HK-2 (cell line): Measurements from ENCODE around the gene RPS18.
"Not testable (repeated sequence)": the region's sequence is repeated elsewhere in the genome, so short reads cannot be mapped to it uniquely, and the experiment has no call there.

Experiments
- DNase-seq: peaks from one replicate; pipeline ENCODE4 v3.0.0-alpha.2; 2018; ENCODE audit not compliant: unreplicated experiment

RPS18 gene

DNA sequence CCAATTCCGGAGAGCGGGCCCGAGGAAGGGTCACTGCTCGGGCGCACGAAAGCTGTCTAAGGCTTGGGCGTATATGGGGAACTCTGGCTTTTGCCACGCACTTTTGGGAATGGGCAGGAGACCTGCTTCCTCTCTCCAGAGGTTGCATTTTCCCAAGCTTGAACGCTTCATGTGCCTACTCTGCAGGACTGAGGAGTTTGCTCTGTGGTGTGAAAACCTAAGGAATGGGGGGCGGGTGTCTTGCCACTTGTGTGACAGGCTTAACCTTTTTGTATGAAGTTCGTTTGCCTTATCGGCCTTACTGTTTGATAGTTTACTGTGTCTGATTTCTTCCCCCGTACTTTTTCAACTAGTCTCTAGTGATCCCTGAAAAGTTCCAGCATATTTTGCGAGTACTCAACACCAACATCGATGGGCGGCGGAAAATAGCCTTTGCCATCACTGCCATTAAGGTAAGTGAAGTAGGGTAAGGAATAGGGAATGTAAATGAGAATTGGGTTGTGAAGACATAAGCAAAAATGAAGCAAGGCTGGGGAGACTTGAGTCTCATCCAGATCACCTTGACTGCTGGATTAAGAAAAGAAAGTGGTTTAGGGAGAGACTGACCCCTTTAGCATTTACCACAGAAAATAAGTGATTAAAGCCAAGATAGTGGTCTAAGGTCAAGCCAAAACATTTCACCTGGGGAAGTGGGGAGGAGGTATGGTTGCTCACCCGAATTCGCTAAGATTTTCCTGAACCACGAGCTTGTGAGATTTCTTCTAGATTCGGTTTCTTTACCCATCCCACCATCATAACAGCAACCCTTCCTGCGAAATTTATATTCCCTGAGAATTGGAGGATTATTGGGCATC, 627 bp downstream of the RPS18 start:
- no peak for DNase-seq

DNA sequence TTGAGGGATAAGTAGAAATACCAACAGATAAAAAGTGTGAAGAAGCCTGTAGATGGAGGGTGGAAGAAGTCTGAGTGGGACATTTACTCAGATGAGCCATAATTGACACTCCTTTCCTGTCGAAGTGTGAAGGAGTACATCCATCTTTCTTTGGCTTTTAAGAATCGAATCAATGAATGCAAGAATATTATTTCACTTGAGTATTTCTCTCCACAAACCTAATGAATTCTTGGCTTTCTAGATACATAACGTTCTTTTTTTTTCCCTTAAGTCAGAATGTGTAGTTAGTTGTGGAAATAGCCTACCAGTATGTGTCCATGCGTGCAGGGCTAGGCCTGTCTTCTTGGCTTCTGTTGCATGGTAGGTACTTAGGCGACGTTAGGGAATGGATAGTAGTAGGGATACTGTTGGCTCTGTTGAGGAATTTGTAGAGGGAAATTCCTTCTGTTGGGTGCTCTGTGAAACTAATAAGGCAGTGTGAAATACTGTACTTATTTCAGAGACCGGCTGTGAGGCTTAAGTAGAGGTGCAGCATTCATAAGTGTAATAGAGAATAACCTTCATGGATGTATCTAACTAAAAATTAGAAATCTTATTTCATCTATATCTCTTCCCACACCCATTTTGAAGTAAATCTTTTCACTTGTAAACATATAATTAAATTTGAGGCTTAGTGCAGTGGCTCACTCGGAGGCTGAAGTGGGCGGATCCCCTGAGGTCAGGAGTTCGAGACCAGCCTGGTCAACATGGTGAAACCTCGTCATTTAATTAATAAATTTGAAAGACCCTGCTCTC, 1.5 kb downstream of the RPS18 start:
- DNase-seq, result no peak

DNA sequence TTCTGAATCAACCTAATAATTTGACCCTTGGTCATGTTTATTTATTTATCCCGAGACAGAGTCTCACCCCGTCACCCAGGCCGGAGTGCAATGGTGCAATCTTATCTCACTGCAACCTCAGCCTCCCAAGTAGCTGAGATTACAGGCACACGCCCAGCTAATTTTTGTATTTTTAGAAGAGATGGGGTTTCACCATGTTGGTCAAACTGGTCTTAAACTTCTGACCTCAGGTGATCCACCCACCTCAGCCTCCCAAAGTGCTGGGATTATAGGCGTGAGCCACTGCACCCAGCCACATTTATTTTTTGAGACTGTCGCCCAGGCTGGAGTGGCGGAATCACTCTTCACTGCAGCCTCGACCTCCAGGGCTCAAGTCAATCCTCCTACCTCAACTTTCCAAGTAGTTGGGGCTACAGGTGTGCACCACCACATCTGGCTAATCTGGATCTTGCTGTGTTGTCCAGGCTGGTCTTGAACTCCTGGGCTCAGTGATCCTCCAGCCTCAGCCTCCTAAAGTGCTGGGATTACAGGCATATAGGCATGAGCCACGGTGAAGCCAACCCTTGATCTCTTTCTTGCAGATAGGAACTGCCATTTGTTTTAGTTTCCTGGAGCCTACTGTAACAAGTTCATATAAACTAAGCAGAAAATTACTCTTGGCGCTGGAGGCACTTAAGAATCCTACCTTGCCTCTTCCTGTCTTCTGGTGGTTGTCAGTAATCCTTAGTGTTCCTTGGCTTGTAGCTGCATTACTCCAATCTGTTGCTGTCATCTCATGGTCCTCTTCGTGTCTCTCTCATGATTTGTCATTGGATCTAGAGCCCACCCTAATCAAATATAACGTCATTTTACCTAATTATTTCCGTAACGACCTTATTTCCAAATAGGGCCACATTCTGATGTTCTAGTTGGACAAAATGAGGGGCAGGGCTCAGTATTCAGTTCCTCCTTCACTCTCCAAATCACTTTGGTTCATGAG, 2.3 kb downstream of the RPS18 start:
- DNase-seq, result no peak

DNA sequence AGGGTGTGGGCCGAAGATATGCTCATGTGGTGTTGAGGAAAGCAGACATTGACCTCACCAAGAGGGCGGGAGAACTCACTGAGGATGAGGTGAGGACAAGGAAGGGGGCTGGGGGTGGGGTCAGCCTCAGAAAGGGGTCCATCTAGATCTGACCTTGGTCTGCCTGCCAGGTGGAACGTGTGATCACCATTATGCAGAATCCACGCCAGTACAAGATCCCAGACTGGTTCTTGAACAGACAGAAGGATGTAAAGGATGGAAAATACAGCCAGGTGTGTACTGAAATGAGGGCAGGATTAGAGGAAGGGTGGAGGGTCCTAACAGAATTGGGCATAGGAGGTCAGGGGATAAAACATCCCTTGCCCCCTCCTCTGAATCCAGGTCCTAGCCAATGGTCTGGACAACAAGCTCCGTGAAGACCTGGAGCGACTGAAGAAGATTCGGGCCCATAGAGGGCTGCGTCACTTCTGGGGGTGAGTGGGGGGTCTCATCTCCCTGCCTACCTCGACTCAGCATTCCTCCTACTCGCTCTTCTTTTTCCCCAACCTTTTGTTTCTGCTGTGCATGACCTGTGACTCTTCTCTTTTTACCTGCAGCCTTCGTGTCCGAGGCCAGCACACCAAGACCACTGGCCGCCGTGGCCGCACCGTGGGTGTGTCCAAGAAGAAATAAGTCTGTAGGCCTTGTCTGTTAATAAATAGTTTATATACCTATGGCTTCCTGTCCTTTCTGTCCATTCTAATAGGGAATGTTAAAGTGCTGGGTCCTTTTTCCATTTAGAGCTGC, 4.1 kb downstream of the RPS18 start:
- DNase-seq, result not testable (repeated sequence)

DNA sequence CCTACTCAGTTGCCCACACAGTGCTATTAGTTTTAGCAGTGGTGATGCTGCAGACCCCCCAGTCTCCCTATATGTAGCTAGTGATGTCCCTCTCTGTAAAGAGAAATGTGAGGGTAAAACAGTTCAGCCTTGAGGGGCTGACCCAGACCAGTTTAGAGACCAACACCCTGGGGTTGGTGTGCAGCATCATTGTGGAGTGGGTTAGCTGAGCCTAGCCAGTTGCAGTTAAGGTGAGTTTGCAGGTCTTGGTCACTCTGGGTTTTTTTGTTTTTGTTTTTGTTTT, 4.6 kb downstream of the RPS18 start:
- DNase-seq, result no peak

DNA sequence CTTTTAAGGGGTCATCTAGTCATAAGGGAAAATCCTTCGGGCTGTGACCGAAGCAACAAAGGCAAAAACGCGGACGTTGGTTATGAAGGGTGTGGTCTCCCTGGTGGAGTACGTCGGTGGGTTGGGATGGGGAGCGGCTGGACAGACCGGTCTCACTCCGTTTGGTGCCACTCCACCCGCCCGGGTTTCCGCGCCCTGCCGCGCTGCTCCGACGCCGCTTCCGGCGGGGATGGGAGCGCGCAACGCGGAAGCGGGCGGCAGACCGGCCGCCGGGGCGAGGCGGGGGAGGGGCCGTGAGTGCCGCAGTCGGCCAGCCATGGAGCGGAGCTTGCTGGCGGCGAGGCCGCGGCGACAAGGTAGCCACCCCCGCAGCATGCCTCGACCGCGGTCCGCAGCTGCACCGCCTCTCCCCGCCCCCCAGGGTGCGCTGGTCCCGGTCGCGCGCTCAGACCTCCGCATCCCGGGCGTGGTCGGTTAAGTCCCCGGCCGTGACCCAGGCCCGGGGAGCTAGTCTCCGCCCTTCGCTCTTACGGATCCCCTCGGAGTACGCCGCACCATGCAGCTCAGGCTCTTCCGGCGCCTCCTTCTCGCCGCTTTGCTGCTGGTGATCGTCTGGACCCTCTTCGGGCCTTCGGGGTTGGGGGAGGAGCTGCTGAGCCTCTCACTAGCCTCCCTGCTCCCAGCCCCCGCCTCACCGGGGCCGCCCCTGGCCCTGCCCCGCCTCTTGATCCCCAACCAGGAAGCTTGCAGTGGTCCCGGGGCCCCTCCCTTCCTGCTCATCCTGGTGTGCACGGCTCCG, 5.2 kb downstream of the RPS18 start, which contains the start of gene B3GALT4:
B3GALT4 (plus strand) TSS at position 260 of the 799 bp plus-strand sequence; CDS start at position 557, 297 bp downstream.
- DNase-seq, result peak; percentile 43

DNA sequence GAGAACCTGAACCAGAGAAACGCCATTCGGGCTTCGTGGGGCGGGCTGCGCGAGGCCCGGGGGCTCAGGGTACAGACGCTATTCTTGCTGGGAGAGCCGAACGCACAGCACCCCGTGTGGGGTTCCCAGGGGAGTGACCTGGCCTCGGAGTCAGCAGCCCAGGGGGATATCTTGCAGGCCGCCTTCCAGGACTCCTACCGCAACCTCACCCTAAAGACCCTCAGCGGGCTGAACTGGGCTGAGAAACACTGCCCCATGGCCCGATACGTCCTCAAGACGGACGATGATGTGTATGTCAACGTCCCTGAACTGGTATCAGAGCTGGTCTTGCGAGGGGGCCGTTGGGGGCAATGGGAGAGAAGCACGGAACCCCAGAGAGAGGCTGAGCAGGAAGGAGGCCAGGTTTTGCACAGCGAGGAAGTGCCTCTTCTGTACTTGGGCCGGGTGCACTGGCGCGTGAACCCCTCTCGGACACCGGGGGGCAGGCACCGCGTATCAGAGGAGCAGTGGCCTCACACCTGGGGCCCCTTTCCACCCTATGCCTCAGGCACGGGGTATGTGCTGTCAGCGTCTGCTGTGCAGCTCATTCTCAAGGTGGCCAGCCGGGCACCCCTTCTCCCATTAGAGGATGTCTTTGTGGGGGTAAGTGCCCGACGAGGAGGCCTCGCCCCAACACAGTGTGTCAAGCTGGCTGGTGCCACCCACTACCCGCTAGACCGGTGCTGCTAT, 6.0 kb downstream of the RPS18 start:
- DNase-seq, result peak; percentile 46

DNA sequence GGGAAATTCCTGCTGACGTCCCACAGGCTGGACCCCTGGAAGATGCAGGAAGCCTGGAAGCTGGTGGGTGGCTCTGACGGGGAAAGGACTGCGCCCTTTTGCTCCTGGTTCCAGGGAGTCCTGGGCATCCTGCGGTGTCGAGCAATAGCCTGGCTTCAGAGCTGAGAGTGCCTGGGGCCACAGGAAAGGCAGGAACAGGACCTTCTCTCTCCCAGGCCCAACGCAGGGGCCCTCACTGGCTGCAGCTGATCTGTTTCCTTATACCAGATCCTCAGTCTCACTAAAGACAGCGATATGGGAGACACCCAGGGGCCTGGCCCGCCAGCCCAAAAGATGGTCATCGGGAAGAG, 6.5 kb downstream of the RPS18 start:
- DNase-seq, result no peak

DNA sequence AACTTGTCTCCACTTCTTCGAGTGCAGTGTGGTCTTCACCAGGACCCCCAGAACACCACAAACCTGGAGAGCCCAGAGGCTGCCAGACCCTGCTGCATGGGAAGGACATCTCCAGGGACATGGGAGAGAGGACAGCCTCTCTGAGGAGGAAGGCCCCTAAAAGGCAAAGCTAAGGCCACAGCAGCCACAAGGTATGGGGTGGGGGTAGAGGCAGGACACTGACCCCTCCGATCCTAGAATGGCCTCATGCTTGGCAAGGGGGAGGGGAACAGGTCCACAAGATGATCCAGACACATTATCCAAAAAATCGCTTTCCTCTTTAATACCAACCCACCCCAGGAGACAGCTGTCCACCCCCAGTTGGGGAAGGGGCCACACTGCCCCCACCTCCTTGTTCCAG, 6.9 kb downstream of the RPS18 start:
- DNase-seq, result no peak

DNA sequence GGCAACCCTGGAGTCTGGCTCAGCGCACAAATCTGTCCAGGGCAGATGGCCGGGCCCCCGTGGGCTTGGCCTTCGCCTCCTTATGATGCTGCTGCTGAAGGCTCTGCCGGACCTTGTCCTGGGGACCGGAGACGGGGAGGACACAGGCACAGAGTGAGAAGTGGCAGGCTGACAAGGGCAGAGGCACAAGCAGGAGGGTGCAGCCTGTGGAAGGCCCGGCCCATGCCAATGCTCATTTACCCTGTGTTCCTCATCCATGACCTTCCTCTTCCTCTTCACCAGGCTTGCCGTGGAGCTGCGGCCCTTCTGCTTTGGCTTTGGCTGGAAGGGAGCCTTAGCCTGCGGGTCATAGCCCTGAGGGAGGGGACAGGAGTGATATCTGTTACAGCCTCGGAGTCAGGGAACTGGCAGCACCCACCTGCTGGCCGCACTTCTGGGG, 7.4 kb downstream of the RPS18 start:
- no peak for DNase-seq

DNA sequence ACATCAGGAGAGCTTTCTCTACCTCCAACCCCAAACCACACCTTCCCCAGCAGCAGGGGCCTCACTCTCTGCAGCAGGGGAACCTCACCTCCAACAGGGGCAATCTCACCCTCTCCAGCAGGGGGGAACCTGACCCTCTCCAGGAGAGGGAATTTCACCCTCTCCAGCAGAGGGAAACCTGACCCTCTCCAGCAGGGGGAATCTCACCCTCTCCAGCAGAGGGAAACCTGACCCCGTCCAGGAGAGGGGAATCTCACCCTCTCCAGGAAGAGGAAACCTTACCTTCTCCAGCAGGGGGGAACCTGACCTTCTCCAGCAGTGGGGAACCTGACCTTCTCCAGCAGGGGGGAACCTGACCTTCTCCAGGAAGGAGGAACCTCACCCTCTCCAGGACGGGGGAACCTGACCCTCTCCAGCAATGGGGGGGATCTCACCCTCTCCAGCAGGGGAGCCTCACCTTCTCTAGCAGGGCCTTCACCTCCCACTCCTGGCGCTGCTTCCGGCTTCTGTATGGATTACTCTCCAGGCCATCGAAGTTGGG, 8.2 kb downstream of the RPS18 start:
- peak; percentile 65 for DNase-seq

DNA sequence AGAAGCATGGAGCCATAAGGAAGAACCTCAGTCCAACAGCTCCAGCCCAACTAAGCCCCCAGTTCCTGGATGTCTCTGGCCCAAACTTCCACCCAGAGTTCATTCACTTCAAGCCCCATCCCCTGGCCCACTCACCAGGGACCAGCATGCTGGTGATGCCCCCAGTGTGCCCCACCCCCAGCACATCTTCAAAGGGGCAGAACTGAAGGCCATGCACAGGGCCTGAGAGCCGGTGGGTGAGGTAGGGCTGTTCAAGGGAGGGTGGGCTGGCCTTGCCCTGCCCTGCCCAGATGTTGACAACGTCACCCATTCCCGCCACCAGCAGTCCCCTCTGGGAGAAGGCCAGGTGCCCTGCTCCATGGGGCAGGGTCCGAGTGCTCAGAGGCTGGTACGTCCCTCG, 8.7 kb downstream of the RPS18 start:
- no peak for DNase-seq

DNA sequence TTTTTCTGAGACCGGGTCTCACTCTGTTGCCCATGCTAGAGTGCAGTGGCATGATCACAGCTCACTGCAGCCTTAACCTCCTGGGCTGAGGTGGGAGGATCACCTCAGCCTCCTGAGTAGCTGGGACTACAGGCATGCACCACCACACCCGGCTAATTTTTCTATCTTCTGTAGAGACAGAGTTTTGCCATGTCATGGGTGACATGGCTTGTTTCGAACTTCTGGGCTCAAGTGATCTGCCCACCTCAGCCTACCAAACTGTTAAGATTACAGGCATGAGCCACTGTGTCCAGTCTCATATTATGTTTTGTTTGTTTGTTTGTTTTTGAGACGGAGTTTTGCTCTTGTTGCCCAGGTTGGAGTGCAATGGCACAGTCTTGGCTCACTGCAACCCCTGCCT, 13.3 kb downstream of the RPS18 start:
- DNase-seq, result not testable (repeated sequence)

DNA sequence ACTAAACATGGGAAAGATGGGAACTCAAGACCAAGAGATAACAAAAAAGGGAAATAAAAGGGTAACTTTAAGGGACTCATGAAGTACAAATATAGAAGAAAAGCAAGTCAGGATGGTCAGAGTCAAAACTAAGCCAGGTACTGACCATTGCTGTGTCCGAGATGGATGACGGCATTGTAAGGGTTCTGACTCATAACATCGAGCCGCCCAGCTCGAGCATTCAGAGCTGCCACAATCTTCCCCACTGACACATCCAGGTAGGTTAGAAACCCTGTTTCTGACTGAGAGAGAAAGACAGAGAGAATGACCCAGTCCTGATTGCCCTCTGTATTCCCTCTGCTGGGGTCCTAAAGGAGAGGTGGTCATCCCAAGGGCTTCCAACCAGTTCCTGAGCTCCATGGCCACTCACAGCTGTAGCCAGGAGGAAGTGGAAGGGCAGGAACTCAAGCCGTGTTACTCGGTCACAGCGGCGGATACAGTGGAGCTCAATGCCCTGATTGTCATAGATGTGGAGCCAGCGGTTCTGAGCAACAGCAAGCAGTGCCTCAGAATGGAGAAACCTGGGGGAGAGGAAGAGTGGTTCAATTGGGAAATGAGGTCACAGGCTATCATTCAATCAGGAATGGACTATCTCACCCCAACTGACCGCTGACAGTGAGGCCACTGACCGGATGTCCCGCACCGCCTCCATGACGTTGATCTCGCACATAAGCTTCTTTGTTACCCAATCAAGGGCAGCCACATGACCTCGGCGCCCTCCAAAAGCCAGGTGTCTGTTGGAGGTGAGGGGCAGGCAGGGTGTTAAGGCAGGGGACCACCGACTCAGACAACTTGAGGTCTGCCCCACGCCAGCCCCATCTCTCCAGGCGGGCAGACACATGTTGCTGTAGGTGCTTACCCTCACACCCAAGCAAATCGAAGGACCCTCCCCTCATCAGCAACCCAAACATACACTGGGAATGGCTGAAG, 15.4 kb downstream of the RPS18 start:
- no peak for DNase-seq

DNA sequence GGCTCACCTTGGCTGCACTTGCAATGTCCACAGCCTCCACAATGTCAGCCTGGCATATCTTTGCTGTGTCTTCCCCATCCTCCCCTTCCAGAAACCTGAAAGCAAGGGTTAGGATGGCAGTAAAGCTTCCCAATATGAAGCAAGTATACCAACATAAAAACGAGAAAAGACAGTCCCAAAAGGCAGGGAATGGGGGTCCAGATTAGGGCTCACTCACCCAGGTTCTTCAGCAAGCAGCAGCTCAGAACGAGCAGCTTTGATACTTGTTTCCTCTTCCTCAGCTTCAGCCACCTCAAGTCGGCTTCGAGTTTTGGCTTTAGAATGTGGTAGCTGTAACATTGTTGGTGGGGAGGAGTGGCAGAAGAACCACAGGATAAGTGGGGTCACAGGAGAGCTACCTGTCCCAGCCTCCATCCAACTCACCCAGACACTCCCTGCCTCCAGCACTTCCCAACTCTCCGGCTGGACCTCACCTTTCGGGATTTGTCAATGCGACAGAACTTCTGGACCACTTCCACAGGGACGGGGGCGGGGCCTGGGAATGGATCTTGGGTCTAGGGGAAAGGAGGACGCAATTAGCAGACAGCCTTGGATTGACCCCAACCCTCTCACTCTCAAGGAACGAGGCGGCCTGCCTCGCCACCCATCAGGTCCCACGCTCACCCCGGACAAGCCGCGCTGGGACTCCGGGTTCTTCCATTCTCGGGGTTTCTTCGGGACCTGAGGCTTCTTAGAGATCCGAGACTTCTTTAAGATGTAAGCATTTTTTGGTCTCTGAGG, 16.5 kb downstream of the RPS18 start:
- no peak for DNase-seq

DNA sequence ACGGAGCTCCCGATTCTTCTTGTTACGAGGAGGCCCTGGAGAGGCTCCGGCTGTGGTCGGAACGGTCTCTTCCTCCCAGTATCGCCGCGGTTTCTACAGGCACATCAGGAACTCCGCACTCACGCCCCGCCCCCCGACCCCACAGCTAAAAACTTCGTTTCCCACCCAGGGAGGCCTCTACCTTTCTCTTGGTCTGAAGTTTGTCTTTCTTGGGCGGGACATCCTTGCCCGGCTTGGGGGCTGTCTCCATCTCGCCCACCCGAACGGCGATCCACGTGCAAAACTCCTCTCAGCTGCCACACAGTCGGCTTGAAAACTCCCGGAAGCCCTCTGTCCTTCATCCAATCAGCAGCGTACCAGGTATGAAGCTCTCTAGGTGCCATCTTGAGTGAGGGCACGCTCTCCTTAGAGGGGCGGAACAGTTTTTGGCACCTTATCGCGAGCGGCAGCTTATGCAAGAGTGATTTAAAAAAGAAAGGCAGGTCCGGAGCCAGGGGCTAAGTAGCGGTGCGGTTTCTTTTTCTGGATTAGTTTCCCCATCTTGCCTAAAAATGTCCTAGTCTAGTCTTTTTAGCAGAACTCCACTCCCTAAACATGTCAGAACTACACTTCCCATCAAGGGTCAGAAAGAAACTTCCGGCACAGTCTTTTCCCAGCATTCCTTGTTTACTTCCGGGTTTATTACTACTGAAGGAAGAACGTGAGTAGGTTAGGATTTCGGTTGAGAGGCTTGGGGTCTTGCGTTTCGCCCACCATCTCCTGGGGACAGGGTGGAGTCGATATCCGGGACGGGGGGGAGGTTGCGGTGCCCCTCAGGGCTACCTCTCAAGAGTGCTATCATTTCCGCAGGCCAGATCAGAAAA, 17.3 kb downstream of the RPS18 start, which contains the start of the genes PFDN6 and WDR46:
PFDN6 (plus strand) TSS at position 681 of the 863 bp plus-strand sequence. CDS start 256 bp downstream, outside the sequence.
WDR46 (minus strand) TSS at position 319 of the 863 bp plus-strand sequence; CDS start at position 250, 69 bp downstream.
- peak; percentile 78 for DNase-seq
